Right lobe of liver (tissue), 4 donors: ENCODE measurements around the gene EIF4H.

ENCODE experiments used
- CTCF ChIP-seq, 4 donors: fragments of 200-600 bp in 3 of 4; fragments of 450-650 bp in 1 of 4; IDR thresholded peaks; one replicate each; pipeline versions ENCODE4 v1.5.1 to v1.8.0; 2016 to 2022; ENCODE audit warnings: antibody characterized with exemption in 4 of 4, mild to moderate bottlenecking in 2 of 4
- POLR2A ChIP-seq: fragments of 450-650 bp; IDR thresholded peaks from one replicate; pipeline ENCODE4 v1.6.1; 2017; ENCODE audit warnings: antibody characterized with exemption, mild to moderate bottlenecking
- donor health status: DM: no; HTN: no; CAD: no.
- donor health status: DM: no; HTN: no; CAD: no.
- donor health status: DM: no; HTN: yes; CAD: no.

GRCh38 chr7:74240482-74240881 lies 66.3 kb downstream of the EIF4H start:
- TF ChIP-seq CTCF (IDR thresholded peaks at IDR 0.05) (no peak), POLR2A (no peak)
